ENCODE measurements around the gene MAP10.

Gene MAP10

DNA sequence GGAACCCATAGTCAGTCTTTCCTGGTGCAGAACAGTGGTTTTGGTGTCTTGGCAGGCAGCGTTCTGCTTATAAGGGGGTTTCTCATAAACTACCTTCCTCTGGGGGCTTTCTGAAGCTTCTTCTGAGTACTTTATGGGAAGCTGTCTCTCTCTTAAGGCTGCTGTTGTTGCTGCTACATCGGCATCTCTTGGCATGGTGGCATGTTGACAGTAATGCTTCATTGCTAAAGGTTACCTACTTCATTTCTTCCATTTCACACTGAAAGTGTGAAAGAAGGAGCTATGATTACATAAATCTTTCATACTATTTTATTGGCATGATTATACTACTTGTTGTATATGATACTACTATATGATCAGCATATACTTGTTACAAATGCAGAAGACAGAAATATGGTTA, 6.3 kb upstream of the MAP10 start:
- no peak for DNase-seq (ENCODE audit: low spot score)

DNA sequence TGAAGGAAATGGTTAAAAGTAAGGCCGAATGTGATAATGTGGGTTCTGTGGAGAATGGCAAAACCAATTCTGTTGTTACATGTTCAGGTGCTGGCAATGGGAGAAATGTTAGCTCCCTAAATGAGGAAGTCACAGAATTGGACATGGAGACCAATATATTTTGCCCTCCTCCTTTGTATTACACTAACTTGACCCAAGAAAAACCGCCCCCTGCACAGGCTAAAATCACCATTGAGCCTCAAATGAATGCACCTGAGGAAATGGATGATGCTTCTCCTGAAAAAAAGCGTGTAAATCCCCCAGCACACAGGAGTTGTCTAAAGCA, 932 bp downstream of the MAP10 start:
- DNase-seq (ENCODE audit: low spot score) = no peak

DNA sequence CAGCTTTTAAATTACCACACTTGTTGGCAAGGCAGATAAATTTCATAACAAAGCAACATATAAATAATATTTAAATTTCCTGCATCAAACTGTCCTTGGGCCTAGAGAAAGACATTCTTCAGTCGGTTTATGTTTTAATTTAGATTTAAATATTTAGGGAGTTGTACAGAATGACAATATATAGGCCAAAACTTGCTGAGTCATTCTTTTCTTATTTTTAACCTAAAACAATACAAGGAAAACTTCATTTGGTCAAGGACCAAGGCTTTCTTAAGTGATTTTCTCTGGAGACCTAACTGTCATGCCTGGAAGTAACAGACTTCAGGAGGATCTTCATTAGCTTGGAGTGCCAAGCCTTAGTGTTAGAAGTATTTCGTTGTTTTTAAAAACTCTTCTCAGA, 5.6 kb downstream of the MAP10 start:
- no peak for DNase-seq (ENCODE audit: low spot score)

DNA sequence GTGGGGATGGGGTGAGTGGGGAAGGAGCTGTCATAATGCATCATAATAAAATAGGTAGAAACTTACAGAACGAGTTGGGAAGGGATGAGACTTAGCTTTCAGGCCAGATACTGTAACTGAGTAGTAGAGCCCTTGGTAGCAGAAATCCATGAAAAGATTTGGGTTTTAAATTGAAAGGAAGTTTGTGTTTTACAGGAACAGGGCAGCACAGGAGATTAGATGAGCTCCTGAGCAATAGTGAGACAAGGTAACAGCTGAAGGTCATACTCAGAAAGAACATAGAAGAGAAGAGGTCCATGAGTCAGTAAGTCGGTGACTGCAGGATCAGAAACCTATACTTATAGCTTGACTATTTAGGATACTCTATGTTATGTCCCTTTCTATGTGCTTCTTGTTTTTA, 7.3 kb downstream of the MAP10 start:
- DNase-seq (ENCODE audit: low spot score) = no peak

DNA sequence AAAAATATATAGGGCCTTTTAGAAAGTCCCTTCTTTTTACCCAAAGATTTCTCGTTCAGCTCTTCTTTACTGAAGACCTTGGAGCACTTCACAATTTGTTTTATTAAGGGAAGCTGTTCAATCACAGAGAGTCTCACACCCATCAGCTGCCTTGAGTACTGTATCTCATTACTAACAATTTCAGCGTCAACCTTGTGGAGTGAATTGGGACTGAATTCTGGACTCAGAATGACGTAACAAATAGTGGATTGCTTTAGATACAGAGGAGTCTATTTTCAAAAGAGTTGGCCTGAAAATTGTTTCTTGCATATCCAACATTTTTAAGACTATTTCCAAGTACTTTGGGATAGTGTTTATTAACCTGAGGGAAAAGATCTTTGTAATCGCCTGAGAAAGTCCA, 7.9 kb downstream of the MAP10 start:
- DNase-seq (ENCODE audit: low spot score) = no peak

DNA sequence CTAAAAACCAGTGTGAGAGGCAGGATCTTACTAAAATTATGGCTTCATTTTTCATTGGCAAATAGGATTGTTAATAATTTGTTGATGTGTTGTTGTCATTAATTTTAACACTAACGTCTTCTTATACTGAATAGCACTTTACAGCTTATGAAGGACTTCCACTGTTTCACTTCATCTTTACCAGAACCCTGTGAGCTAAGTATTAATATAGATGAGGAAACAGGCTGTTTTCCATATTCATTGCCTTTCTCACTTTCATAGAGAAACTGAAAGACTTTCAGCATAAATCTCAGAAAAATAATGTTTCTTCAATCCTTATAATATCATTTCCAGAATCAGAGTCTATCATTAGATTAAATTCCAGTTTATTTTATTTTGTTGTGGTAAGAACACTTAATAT, 8.5 kb downstream of the MAP10 start:
- no peak for DNase-seq (ENCODE audit: low spot score)

DNA sequence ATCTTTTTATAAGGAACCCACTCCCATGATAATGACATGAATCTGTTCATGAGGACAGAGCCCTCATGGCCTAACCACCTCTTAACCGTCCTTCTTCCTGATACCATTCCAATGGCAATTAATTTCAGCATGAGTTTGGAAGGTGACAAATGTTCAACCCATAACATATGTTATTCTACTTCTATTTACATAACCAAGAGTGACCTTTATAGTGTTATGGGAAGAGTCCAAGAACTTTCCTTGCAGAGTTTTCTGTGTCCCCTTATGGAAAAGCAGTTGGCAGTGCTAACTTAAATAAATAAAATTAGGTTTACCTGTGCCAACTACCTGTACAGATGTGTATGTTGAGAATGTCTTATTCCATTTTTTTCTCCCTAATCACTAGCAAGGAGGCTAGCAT, 11.1 kb downstream of the MAP10 start:
- no peak for DNase-seq (ENCODE audit: low spot score)

DNA sequence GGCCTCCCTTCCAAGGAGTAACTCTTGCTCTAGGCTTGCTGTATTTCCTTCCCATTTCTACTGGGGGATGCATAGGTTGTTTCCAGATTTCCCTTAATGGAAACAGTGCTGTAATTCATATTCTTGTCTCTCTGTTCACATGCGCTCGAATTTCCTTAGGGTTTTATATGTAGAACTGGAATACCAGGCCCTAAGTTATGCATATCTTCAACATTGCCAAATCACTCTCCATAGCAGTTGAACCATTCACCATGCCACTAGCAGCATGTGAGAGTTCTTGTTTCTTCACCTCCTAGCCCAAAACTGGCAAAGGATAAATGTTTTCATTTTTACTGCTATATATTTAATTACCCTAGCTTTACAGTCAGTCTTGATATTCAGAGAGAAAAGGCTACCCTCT, 12.8 kb downstream of the MAP10 start:
- DNase-seq (ENCODE audit: low spot score) = no peak

DNA sequence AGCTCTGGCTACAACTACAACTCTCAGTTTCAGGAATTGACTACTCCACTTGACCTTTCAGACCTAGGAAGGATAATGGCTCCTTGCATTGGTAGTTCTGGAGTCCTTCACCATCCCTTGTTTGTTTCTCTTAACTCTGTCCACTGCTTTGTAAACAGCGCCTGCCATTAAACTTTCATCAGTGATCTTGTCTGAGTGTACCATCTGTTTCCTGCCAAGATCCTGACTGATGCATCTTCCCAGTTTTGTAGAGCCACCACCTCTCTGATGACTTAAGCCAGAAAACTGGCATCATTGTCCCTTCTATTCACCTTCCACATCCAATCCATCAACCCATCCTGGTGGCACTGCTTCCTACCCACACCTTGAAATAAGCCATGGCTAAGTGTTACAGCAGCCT, 15.2 kb downstream of the MAP10 start:
- no peak for DNase-seq (ENCODE audit: low spot score)

DNA sequence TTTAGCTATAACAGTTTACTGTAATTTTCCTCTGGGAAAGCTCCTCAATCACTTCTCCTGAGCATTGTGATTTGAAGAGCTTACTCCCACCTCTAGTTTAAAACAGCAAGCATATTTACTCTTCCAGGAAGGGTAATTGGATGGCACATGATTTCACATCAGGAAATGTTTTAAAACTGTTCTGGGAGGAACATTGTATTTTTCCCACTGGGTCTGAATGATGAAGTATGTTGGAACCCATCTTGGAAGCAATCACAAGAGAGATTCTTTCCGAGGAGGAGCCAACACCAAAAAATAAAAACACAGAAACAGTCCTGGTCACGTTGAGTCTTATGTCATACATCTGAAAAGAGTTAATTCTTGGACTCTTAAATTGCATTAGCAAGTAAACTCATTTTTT, 17.3 kb downstream of the MAP10 start:
- DNase-seq (ENCODE audit: low spot score) = no peak

DNA sequence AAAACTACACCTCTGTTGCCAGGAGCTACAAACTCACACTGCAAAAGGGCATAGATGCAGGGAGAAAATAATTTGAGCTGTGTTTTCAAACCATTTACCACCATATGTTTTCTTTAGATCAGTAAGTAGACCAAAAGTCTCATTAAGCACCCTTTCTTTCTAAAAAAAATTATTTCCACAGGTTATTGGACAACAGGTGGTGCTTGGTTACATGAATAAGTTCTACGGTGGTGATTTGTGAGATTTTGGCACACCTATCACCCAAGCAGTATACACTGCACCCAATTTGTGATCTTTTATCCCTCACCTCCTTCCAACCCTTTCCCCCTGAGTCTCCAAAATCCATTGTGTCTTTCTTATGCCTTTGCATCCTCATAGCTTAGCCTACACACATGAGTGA, 21.1 kb downstream of the MAP10 start:
- no peak for DNase-seq (ENCODE audit: low spot score)

DNA sequence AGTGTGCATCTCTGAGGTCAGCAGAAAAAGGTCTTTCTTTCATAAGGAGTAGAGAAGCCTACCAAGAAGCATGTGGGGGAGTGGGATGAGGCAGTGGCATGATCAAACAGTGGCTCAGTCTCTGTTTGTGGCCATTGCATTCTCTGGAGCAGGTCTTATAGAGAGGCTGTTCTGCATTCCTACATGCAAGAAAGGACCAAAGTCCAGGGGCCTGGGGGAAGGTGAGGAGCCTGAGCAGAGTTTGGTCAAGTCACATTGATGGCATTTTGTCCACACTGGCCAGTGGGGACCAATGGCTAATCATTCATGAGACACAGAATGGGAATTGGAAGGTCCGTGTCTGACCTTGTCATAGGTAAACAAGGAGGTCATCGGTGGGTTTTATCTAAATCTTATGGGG, 25.4 kb downstream of the MAP10 start:
- DNase-seq (ENCODE audit: low spot score) = no peak

DNA sequence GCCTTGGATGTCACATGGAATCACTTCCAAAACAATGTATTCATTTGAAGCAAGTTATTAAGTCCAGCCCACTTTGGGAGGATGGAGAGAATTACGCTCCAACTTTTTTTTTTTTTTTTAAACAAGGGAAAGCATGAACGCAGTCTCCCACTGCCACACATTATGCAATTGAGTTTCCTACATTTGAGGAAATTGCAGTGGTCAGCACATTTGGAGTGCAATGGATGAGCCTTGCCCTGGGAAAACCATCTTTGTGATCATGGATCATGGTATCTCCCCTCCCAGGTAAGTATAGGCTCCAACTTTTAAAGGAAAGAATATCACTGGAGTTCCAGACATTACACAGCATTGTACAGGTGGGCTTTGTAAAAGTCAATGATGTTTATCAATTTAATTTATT, 26.7 kb downstream of the MAP10 start:
- DNase-seq (ENCODE audit: low spot score) = no peak

DNA sequence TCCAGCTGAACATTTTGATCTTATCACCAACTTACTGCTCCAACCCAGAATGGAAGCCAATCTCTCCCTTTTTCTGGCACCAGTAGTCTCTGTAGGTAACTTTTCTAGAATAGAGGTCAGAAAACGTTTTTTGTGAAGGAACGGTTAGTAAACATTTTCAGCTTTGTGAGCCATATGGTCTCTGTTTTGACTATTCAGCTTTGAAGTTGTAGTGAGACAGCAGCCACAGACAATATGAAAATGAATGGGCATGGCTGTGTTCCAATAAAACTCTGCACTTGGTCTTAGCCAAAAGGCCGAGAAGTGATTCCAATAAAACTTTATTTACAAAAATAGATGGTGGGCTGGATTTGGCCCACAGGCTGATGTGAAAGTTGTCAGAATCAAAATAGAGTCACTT, 28.9 kb downstream of the MAP10 start:
- DNase-seq (ENCODE audit: low spot score) = no peak

DNA sequence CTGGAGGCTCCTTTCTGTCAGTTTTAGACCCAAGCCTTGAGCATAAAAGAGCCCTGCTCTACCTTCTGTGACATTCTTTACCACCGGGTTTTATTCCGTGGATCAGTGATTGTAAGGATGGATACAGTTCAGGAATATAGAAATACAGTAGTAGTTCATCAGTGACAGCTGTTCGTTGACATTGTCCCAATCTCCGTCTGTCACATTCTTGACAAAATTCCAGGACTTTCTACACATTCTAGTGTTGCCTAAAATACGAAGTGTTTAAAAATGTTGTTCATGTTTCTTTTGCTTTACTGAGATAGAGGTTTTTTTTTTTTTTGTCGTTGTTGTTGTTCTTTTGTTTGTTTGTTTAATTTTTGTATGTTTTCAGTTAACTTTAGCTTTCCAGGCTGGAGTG, 29.9 kb downstream of the MAP10 start:
- DNase-seq (ENCODE audit: low spot score) = no peak

DNA sequence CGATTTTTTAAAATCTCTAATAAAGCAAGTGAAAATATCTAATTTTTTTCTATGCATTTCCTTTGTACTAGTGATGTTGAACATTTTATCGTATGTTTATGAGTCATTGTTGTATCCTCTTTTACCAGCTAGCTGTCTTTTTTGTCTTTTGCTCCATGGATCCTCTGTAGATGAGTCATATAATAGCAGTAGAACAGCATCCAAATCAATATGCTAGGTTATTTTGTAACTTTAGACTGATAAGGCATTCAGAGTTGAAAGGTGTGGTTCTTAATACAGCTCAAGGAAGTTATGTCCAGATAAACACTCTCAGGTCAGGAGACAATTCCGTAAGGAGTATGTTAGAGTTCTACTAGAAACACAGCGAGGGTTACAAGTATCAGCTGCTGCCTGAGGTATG, 31.9 kb downstream of the MAP10 start:
- DNase-seq (ENCODE audit: low spot score) = no peak

DNA sequence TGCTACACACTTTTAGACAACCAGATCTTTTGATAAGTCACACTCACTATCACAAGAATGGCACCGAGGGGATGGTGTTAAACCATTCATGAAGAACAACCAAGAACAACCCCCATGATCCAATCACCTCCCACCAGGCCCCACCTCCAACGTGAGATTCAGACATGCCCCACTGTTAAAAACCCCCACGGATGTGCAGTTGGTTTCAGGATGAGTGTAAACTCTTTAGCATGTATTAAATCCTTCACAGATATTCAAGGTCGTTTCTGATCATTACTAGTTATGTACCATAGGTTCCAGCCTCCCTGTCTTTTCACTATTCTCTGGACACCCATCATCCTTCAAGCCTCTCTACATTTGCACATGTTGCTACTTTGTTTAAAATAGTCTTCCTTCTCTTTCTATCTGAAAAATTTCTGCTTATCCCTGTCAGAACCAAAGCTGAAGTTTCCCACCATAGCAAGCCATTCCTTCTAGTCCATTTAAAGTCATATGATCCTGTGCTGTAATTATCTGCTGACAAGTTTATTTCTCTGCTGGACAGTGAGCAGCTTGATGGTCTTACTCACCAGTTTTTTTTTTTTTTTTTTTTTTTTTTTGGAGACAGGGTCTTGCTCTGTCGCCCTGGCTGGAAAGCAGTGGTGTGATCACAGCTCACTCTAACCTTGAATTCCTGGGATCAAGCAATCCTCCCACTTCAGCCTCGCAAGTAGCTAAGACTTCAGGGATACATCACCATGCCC, 36.8 kb downstream of the MAP10 start:
- no peak for DNase-seq (ENCODE audit: low spot score)

DNA sequence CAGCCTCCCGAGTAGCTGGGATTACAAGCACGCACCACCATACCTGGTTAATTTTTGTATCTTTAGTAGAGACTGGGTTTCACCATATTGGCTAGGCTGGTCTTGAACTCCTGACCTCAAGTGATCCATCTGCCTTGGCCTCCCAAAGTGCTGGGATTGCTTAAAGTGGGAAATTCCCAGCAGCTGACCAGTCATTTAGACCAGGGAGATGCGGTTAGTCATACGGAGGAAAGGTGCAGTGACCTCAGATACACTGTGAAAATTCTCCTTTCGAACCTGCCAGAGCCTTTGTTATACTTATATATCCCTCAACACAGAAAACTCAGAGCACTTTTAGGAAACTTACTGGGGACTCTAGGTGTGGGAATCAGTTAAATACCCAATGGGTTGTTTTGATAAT, 39.6 kb downstream of the MAP10 start:
- DNase-seq (ENCODE audit: low spot score) = no peak

DNA sequence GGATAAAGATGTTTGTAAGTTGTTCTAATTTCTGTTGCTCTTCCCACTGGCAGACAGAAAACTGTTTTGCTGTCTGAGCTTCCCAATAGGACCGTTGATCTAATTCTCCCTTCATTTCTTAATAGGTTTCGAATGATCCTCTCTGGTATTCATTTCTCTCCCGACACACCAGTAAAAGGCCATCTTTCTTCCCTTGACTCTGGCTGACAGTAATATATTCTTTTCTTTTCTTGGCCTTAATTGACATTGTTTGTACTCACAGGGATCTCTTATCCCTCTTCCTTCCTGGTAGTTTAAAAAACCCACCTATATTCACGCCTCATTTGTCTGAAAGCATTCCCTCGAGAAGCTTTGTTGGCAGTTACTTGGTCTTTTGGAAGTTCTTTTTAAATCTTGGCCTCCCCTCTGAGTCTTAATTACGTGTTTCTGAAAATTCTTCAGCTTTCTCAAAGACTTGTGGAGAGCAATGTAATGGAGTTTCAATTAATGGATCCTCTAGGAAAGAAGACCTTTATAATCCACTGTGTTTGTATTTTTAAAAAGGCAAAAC, 40.3 kb downstream of the MAP10 start:
- DNase-seq (ENCODE audit: low spot score) = no peak

DNA sequence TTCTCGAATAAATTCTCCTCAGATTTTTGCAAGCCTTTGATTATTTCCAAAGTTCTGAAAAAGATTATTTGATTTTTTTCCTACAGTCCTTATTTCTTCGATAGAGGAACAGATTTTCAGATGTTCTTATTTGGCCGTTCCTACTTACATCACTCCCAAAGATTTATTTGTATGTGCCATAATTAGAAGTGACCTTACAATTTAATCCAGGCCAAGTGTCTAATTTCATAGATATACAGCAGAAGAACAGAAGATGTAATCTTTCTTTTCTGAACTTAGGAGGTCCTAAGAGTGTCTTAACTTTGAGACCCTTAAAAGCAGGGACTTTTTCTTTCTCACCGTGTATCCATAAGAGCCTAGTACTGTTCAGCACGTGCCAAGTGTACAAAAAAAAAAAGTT, 46.3 kb downstream of the MAP10 start:
- DNase-seq (ENCODE audit: low spot score) = no peak

DNA sequence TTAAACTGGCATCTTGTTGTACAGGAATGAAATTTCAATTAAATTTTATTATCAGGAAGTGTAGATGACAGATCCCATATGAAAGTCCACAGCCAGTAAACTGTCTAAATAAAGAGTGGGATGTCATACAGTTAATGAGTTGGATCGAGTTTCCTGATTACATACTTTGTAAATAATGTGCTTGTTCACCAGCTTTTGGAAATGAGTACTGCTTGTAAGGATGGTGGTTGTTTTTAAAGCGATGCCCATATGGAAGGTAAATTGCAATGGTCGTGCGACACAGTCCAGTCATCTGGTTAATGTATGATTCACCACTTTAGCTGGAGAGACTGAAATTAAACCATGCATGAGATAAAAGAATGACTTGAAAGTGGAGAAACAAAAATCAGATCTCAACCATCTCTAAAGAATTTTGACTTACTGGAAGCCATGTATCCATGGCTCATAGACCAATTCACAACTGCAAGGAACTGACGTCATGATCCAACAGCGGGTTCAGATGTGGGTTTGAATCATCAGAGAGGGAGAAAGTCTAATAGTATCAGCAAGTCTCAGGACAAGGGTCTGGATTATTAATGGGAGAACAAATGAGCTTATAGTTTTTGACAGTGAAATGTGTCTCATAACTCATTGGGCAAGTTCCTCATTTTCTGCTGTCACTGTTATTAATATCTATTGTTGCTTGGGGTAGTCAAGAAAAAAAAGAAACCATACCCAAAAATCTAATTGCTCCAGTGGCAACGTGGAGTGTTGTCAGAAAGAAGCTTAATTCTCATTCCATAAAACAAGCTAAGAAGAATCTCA, 49.0 kb downstream of the MAP10 start:
- DNase-seq (ENCODE audit: low spot score) = no peak

DNA sequence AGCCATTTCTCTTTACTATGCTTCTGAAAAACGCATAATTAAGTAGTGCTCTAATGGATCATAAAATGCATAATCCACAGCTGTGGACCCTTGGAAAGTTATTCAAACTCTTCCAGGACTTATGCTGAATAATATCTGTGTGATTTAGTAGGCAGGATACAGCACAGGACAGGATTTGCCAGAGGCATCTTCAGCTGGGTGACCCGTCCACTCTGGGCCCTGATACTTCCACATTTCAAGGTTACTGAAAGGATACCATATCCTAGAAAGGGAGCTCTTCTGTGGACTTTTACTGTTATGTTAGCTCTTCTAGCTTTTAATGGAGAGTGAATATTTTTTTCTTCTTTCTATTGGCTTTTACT, 49.6 kb downstream of the MAP10 start:
- DNase-seq (ENCODE audit: low spot score) = no peak

DNA sequence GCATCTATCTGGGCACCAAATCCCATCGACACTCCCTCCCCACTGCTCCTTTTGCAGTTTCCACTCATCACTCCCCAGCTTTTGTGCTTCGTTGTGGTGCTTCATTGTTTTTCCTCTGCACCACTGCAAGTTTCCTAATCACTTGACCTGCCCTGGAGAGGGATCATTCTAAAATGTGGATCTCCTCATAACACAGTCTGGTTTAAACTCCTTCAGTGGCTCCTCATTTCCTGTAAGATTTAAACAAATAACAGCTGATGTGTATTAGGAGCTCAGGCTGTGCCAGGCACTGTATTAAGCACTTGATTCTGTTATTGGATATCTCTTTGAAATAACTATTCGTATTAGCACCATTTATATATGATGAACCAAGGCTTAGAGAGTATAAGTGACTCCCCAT, 51.3 kb downstream of the MAP10 start:
- no peak for DNase-seq (ENCODE audit: low spot score)

Data from D341Med (cell line).